GM21390 (cell line): ENCODE measurements around the gene MYL9.
"Not testable (repeated sequence)": the region's sequence is repeated elsewhere in the genome, so short reads cannot be mapped to it uniquely, and the experiment has no call there.

Experiments used
- ATAC-seq: cut with Tn5 transposase; IDR thresholded peaks from one replicate; pipeline ENCODE4 v1.9.1; 2021; ENCODE audit not compliant: unreplicated experiment

Gene MYL9

DNA sequence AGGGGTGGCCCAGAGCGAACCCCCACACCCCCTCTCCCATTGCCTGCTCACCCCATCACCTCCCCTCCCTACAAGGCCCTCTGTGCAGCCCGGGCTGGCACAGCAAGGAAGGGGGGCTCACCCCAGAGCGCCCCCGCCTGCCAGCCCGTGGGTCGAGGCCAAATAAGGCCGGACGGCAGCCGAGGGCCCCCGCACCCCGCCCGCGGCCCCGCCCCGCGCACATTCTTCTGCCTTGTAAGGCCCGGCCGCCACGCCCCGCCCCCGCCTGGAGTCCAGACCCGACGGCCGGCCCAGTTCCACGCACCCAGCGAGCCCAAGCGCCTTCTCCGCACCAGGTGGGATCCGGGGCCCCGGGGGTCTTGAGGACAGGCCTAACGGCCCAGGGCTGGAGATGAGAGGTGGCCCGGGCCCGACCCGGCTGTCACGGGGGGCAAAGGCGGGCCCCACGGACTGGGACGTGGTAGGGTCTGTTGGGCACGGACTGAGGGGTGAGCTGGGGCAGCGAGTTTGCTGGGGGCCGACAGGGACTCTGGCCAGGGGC lies at the start of gene MYL9:
Gene MYL9 (plus strand): TSS at position 293 of the 541 bp plus-strand sequence. CDS start 3,366 bp downstream, outside the sequence.
- no peak for ATAC-seq

DNA sequence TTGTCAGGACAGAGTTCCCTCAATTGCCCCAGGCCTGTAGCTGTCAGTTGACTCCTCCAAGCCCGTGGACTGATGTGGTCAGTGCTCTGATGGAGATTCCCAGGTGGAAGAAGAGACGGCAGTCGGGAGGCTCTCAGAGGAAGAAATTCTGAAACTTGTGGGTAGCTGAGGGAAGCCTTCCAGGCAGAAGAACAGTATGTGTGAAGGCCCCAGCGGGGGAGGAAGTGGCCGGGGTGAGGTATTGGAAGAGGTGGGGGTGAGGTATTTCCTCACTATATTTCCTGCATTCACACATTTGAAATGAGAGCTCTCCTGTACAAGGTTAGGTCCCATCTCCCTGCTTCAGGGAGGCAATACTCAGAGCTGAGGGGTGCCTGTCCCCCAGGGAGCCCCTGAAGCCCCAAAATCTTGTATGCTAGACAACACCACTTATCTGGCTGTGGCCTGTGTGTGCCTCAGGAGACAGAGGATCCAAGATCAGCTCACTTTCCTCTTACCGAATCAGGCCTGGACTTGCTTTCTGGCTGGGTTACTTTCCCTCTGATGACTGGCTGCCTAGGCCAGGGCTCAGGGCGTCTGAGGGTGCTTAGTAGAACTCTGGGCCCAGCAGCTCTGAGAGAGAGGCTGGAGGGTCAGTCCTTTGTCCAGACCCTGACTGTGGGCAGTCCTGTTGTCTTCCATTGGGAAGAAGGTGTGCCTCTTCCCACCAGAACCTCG lies 49.3 kb upstream of the MYL9 start:
- no peak for ATAC-seq

- ATAC-seq = no peak
Measured at GRCh38 chr20:36493051-36493800, 48.1 kb upstream of the MYL9 start.

DNA sequence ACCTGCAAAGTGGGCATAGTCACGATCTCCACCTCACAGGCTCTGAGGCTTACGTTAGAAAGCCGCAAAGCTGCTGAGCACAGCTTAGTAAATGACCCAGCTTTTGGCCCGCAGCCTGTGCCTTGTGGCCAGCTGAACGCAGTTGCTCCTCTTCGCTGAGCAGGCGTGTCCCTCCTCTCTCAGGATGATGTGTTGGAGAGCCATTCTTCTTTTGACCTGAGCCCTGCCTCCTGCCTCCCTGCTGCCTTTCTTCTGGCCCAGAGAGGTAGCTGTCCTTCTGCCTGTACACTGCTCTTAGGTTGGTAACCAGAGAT lies 47.6 kb upstream of the MYL9 start:
- no peak for ATAC-seq

GRCh38 chr20:36496707-36497669 lies 44.3 kb upstream of the MYL9 start:
- no peak for ATAC-seq

GRCh38 chr20:36497856-36498255 lies 43.5 kb upstream of the MYL9 start:
- no peak for ATAC-seq

DNA sequence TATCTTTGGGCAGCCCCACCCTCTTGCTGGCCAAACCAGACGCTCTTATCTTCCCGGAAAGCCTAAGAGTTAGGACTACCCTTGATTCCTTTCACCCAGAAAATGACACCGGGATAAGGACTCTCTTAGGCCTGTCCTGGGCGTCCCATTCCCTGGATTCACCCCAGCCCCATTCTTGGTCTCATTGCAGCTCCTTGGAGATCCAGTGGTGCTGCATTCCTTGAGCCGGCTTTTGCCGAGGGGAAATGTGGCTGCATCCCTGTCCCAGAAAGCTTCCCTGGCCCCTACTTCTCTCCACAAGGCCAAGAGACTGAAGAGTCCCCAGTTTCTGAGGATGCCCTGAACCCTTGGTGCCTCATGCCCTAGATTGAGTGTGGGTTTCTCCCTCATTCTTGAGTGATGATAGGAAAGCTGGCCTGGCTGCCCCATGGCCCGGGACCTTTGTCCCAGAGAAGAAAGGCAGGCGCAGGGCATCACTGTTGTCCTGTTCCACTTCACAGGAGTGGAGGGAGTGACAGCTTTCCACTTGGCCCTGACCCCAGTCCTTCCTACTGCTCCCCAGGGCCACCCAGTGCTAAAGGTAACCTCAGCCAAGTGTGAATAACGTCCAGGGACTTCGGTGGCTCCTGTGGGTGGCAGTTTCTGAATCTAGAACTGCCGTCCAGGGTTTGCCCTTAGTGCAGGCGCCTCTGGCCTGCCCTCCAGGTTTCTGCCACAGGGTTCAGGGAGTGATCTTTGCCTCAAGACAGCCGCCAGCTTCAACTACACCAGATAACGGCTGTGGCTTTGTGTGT lies 42.7 kb upstream of the MYL9 start:
- ATAC-seq = no peak

GRCh38 chr20:36499211-36499610 lies 42.1 kb upstream of the MYL9 start:
- no peak for ATAC-seq

- ATAC-seq = no peak
Measured at GRCh38 chr20:36499723-36500501, 41.4 kb upstream of the MYL9 start.

- no peak for ATAC-seq
Measured at GRCh38 chr20:36501367-36502006, 39.8 kb upstream of the MYL9 start.

DNA sequence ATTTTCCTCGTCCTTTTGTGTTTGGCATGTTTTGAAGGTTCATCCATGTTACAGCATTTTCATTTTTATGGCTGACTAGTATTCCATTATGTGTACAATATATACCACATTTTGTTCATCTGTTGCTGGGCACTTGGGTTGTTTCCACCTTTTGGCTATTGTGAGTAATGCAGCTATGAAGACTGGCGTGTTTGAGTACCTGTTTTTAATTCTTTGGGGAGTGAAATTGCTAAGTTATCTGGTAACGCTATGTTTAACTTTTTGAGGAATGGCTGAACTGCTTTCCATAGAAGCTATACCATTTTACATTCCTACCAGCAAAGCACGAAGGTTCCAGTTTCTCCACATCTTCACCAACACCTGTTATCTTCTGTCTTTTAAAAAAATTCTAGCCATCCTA lies 37.0 kb upstream of the MYL9 start:
- ATAC-seq = no peak

- no peak for ATAC-seq
Measured at GRCh38 chr20:36506253-36506652, 35.1 kb upstream of the MYL9 start.

- ATAC-seq = no peak
Measured at GRCh38 chr20:36507746-36508145, 33.6 kb upstream of the MYL9 start.

DNA sequence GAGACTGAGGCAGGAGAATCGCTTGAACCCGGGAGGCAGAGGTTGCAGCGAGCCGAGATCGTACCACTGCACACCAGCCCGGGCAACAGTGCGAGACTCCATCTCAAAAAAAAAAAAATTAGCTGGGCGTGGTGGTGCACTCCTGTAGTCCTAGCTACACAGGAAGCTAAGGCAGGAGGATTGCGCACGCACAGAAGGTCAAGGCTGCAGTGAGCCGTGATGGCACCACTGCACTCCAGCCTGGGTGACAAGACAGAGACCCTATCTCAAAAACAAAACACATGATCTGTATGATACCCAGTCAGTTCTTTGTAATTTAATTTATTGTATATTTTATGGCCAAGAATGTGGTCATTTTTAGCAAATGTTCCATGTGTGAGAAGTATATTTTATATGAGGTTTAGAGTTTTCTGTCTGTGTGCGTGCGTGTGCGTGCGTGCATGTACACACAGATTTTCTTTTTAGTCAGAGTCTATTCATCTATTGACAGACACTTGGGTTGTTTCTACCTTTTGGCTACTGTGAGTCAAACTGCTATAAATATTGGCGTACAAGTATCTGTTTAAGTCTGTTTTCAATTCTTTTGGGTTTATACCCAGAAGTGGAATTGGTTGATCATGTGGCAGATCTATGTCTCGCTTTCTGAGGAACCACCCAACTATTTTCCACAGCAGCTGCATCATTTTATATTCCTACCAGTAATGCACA lies 22.2 kb upstream of the MYL9 start:
- ATAC-seq = no peak

DNA sequence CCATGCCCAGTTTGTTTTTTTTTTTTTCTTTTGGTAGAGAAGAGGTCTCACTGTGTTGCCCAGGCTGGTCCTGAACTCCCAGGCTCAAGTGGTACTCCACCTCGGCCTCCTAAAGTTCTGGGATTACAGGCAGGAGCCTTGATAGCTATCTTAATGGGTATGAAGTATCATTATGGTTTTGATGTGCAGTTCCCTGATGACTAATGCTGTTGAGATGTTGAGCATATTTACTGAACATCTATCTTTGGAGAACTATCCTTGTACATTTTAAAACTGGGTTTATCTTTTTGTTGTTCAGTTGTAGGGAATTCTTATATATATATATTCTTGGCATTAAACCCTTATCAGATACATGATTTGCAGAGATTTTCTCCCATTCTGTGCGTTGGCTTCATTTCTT lies 21.4 kb upstream of the MYL9 start:
- ATAC-seq = no peak

GRCh38 chr20:36521526-36521925 lies 19.8 kb upstream of the MYL9 start:
- ATAC-seq = no peak

DNA sequence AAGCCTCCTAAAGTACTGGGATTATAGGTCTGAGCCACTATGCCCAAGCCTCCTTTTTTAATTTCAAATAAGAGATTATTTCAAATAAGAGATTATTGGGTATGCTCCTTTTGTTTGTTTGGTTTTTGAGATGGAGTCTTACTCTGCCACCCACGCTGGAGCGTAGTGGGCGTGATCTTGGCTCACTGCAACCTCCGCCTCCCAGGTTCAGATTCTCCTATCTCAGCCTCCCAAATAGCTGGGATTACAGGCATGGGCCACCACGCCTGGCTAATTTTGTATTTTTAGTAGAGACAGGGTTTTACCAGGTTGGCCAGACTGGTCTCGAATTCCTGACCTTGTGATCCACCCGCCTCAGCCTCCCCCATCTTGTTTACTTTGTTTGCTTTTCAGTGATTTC lies 18.9 kb upstream of the MYL9 start:
- not testable (repeated sequence) for ATAC-seq

DNA sequence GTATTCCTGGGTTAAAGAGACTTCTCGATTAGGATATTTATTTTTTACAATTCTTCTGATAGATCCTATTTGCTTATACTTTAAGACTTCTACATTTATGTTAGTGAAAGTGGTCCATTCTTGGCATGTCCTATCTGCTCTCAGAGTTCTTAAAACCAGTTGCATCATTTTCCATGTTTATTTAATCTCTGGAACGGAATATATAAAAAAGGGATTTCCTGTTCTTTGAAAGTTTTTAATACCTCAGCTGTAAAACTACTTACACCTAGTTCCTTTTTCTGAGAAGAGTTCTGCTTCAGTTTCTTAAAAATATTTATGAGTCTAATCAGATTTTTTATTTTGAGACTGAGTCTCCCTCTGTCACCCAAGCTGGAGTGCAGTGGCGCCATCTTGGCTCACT lies 18.0 kb upstream of the MYL9 start:
- no peak for ATAC-seq
